SU-DHL-6 (cell line): ENCODE measurements around the gene PUS1.

Source experiments
- H2AFZ ChIP-seq: fragments of 200-600 bp; sonication (generic); 2 replicates; pipeline ENCODE4 v1.6.1; 2014; ENCODE audit warnings: low read depth, mild to moderate bottlenecking, moderate library complexity, mixed read lengths, antibody characterized with exemption, low read length; ENCODE audit not compliant: severe bottlenecking
- H3F3A ChIP-seq: fragments of 200-600 bp; shearing (Covaris generic); 2 replicates; pipeline ENCODE4 v1.6.0; 2016; ENCODE audit warnings: antibody characterized with exemption, mild to moderate bottlenecking; ENCODE audit not compliant: insufficient read depth
- H3K27ac ChIP-seq: fragments of 200-600 bp; sonication (generic); 2 replicates; pipeline ENCODE4 v1.5.1; 2016; ENCODE audit warnings: low read depth, mild to moderate bottlenecking, low read length, moderate library complexity, mixed read lengths
- H3K27me3 ChIP-seq: fragments of 200-600 bp; sonication (generic), shearing (Covaris generic); 2 replicates; pipeline ENCODE4 v1.6.0; 2014; ENCODE audit warnings: mild to moderate bottlenecking, low read length
- H3K36me3 ChIP-seq: fragments of 200-600 bp; sonication (generic); 2 replicates; pipeline ENCODE4 v1.6.1; 2014; ENCODE audit warnings: mild to moderate bottlenecking, low read length, mixed read lengths
- H3K4me2 ChIP-seq: fragments of 300-600, 200-600 bp; shearing (Covaris generic), sonication (generic); 2 replicates; pipeline ENCODE4 v1.6.0; 2014; ENCODE audit warnings: low read length, low read depth, mild to moderate bottlenecking; ENCODE audit not compliant: poor library complexity, severe bottlenecking
- H3K4me3 ChIP-seq: fragments of 200-600 bp; sonication (generic); 2 replicates; pipeline ENCODE4 v1.5.1; 2014; ENCODE audit warnings: antibody characterized with exemption, low read length, mild to moderate bottlenecking, mixed read lengths; ENCODE audit not compliant: insufficient read depth, poor library complexity, severe bottlenecking
- H3K79me2 ChIP-seq: fragments of 200-600 bp; sonication (generic); 2 replicates; pipeline ENCODE4 v1.6.1; 2014; ENCODE audit warnings: mild to moderate bottlenecking, low read length, moderate library complexity; ENCODE audit not compliant: insufficient read depth
- H3K9ac ChIP-seq: fragments of 200-600 bp; sonication (generic); 2 replicates; pipeline ENCODE4 v1.7.0; 2014; ENCODE audit warnings: mild to moderate bottlenecking, low read length
- H3K9me2 ChIP-seq: fragments of 200-600 bp; sonication (generic); replicated peaks from 2 replicates; pipeline ENCODE4 v1.6.1; 2014; ENCODE audit warnings: low read length; ENCODE audit not compliant: insufficient read depth
- H3K9me3 ChIP-seq: fragments of 200-600 bp; sonication (generic); 2 replicates; pipeline ENCODE4 v1.6.1; 2014; ENCODE audit warnings: low read length, mixed read lengths; ENCODE audit not compliant: insufficient read depth
- H4K20me1 ChIP-seq: fragments of 200-600 bp; sonication (generic); 2 replicates; pipeline ENCODE4 v1.6.1; 2014; ENCODE audit warnings: low read depth, mild to moderate bottlenecking, antibody characterized with exemption, low read length, moderate library complexity, mixed read lengths
- CTCF ChIP-seq: fragments of 200-600 bp; sonication (generic); IDR thresholded peaks from one replicate; pipeline ENCODE4 v1.5.1; 2017; ENCODE audit warnings: antibody characterized with exemption, mild to moderate bottlenecking, low read length, moderate library complexity; ENCODE audit not compliant: insufficient read depth, poor library complexity, severe bottlenecking
- EZH2phosphoT487 ChIP-seq: fragments of 200-600 bp; sonication (generic), shearing (Covaris generic); conservative IDR thresholded peaks from 2 replicates; pipeline ENCODE4 v1.6.1; 2018; ENCODE audit warnings: mild to moderate bottlenecking, antibody characterized with exemption, low read length, moderate library complexity, mixed read lengths

The PUS1 gene

GRCh38 chr12:131987552-131987951 is 58.5 kb downstream of the PUS1 start:
- no peaks in the 10 kb centered on the region for H4K20me1 ChIP-seq
- no peaks in the 10 kb centered on the region for H3K9me2 ChIP-seq
- no peak overlapping the region for H3K4me2 ChIP-seq
- no peak overlapping the region for H3K27ac ChIP-seq
- H3K4me3 ChIP-seq = no peak overlapping the region
- H2AFZ ChIP-seq = no peak overlapping the region
- no peaks in the 10 kb centered on the region for H3K79me2 ChIP-seq
- H3K9me3 ChIP-seq = no peaks in the 10 kb centered on the region
- H3K9ac ChIP-seq = no peak overlapping the region
- H3F3A ChIP-seq = no peaks in the 10 kb centered on the region
- H3K27me3 ChIP-seq = no peaks in the 10 kb centered on the region
- TF ChIP-seq CTCF (no peak), EZH2phosphoT487 (no peak)
- no peaks in the 10 kb centered on the region for H3K36me3 ChIP-seq

- H4K20me1 ChIP-seq = no peaks in the 10 kb centered on the region
- no peak overlapping the region for H3K27ac ChIP-seq
- H3K4me2 ChIP-seq = no peak overlapping the region
- H3K9ac ChIP-seq = no peak overlapping the region
- no peaks in the 10 kb centered on the region for H3K79me2 ChIP-seq
- H3F3A ChIP-seq = no peaks in the 10 kb centered on the region
- no peaks in the 10 kb centered on the region for H3K27me3 ChIP-seq
- no peaks in the 10 kb centered on the region for H3K9me2 ChIP-seq
- no peaks in the 10 kb centered on the region for H3K36me3 ChIP-seq
- H2AFZ ChIP-seq = no peak overlapping the region
- no peaks in the 10 kb centered on the region for H3K9me3 ChIP-seq
- TF ChIP-seq EZH2phosphoT487 (no peak), CTCF (no peak)
- H3K4me3 ChIP-seq = no peak overlapping the region
These were observed 59.1 kb downstream of the PUS1 start for GRCh38 chr12:131988054-131988796.

GRCh38 chr12:131989021-131989420 is 59.9 kb downstream of the PUS1 start:
- Histone ChIP-seq H3K4me2 (no peak overlapping the region), H3K4me3 (no peak overlapping the region), H3K9me2 (no peaks in the 10 kb centered on the region), H3F3A (no peaks in the 10 kb centered on the region), H3K27ac (no peak overlapping the region), H3K36me3 (no peaks in the 10 kb centered on the region), H3K9me3 (no peaks in the 10 kb centered on the region), H2AFZ (no peak overlapping the region), H3K79me2 (no peaks in the 10 kb centered on the region), H3K9ac (no peak overlapping the region), H4K20me1 (no peaks in the 10 kb centered on the region), H3K27me3 (no peaks in the 10 kb centered on the region)
- TF ChIP-seq EZH2phosphoT487 = no peak
- no peak for TF ChIP-seq CTCF
